Suppressor macrophage treated with lipopolysaccharide for 4 hours (primary cell): Measurements from ENCODE around the gene SLC41A3.
"Not testable (repeated sequence)": the region's sequence is repeated elsewhere in the genome, so short reads cannot be mapped to it uniquely, and the experiment has no call there.

Experiments
- DNase-seq: peaks from one replicate; pipeline ENCODE4 v3.0.0-alpha.2; 2020

Gene SLC41A3

DNA sequence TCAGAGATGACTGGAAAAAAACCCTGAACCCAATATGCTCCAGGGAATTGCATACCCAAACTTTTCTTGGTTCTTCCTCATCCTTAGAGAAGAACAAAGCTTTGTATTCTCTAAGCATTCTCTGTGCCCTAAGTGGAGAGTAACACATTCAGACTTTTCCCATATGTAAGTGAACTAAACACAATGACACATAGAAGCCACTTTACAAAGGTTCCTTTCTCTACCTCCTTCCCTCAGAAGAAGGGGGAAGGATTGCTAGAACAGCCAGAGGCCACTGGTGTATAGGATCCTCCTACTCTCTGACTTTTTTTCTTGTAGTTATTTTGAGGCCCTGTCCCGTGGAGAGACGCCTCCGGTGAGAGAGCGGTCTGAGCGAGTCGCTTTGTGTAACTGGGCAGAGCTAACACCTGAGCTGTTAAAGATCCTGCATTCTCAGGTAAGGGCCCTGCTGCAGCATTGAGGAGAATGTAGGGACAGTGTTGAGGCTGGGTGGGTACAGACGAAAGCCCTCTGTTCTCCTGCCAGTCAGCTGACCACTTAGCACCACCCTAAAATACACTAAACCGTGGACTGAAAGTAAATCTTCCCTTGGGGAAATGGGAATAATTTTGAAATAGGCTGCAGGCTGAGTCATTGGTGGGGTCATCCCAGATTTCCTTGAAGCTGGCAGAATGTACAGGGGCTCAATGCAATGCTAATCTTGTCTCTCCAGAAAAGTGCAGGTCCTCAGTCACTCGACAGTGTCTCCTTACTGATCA is 108.5 kb downstream of the SLC41A3 start:
- DNase-seq, result not testable (repeated sequence)

DNA sequence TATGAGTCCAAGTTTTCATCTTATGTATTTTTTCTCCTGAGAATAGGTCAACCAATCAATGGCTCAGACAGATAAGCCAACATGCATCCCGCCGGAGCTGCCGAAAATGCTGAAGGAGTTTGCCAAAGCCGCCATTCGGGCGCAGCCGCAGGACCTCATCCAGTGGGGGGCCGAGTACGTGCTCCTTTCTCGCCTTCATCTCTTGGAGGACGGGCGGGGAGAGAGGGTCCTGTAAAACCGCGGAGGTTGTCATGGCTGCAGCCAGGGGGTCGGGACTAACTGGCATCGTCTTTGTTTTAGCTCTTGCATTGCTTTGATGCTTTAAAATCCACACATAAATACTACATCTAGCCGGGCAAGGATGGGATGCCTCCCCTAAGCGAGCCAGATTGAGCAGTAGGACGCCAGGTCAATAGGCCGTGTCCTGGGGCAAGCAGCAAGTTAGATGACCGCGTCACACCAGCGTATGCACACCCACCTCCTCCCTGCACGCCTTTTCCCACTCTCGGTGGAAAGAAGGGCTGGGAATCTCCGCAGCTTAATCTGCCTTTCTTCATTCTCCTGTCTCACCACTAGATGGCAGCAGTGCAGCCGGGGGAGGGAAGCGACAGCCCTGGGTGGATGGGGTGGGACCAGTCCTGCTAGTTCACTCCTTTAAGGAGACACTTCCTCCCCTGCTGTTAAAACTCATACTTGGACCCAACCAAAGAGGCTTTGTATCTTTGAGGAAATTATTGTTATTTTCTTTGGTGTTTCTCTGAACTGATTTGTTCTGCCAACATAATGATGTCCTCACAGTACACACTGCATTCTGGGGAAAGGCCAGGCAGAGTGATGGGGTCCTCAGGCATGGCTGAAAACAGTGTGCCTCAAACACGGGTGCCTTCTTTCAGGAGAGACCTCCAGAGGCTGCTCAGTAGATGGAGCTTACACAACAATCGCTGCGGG is 111.7 kb downstream of the SLC41A3 start:
- DNase-seq, result peak; percentile 28

DNA sequence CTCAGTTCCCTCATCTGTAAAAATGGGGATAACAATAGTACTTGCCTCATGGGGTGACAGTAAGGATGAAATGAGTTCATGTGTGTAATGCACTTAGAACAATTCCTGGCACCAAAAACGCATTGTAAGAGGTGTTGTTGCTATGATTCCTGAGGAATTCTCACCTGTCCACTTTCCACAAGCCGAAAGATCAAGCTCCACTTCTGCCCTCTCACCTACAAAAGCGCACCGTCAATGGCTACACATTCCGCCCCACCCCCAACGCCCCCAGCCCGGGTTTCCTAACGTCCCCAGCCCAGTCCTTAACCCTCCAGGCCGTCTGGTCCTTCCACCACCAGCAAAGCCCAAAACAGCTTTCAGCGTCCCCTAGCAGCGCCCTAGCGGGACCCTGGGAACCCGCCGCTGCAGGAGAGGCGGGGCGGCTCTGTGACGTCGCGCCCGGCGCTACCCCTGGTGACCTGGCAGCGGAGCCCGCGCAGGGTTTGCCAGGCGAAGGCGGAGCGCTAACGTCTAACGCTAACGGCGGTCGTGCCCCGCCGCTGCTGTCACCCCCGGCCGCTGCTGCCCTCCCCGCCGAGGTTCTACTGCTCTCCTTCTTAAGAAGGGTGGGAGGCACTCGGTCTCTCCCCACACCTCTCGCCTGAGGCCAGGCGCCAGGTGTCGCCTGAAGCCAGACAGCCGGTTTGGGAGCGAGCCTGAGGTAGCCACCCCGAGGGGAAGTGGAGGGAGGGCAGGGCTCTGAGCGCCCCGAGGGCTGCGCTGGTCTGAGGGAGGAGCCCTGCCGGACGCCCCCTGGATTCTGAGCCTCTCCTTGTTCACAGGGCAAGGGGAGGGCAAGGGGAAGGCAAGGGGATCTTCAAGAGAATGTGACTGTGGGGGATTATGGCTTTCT is 115.0 kb downstream of the SLC41A3 start, which contains the start of gene ROPN1B:
TSS of gene ROPN1B (plus strand) at position 478 of the 892 bp plus-strand sequence. CDS start 2,877 bp downstream, outside the sequence.
- DNase-seq, result not testable (repeated sequence)

DNA sequence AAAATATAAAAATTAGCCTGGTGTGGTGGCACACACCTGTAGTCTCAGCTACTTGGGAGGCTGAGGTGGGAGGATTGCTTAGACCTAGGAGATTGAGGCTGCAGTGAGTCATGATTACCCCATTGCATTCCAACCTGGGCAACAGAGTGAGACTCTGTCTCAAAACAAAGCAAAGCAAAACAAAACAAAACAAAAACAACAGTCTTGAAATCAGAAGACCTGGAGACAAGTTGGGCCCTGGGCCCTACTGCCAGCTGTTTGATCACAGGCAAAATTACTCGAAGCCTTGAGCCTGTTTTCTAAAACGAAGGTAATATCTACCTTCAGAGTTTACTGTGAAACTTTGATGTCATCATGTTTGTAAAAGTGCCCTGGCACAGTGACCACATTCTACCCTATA is 115.8 kb downstream of the SLC41A3 start:
- not testable (repeated sequence) for DNase-seq

DNA sequence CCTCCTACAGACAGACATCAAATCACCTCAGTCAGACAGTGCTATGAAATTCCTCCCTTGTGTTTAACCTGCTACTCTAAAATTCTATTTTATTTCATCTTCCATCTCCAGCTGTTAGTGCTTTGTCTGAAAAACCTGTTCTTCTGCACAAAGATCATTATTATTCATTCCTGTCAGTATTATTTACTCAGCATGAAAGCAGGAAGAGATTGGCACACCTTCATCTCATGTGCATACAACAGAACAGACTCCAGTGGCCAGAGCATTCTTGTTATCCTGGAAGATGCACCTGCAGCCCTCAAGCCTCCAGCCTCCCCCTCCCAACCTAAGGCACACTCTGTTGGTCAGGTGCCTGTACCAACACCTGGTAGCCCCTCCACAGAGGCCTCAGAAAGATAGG is 116.8 kb downstream of the SLC41A3 start:
- DNase-seq, result no peak

DNA sequence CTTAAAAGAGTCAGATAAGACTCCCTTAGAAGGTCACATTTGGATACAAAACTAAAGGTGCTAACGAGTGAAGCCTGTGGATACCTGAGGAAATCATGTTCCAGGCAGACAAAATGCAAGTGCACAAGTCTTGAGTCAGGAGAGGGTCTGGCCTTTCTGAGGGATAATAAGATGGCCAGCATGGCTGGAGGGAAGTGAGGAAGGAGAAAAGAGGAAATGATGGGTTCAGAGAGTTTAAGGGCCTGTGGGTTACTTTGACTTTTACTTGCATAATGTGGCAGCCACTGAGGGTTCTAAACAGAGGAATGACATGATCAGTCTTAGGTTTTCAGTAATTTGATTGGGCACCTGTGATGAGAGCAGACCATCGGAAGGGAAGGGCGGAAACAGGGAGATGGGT is 118.4 kb downstream of the SLC41A3 start:
- peak; percentile 11 for DNase-seq

DNA sequence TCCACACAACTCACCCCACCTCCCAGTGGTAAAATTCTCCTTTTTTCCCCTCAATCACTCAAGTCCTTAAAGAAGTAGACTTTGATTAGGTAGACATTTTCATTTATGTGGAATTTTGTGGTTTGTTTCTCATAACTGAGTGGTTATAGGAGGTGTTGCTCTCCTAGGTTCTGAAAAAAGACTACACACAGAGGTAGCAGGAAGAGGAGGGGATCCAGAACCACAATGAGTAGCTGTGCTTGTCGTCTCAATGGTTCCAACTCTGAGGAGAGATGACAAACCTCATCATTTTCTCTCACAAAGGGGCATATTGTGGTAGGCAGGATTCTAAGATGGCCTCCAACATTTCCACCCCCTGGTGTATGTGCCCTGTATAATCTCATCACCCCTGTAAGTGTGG is 120.1 kb downstream of the SLC41A3 start:
- DNase-seq, result not testable (repeated sequence)

DNA sequence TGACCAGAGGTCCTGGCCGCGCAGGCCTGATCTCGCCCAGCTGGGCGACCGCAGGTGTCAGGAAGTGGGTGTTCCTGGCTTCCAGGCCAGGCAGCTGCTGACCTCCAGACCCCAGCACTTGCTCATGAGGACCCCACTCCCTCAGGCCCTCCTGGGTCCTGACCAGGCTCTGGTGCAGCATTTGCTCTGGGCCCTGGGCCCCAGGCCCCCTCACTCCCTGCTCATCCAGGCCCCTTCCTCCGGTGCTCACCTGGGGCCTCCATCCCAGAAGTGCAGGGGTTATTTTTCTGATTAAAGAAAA is 122.7 kb downstream of the SLC41A3 start:
- no peak for DNase-seq

DNA sequence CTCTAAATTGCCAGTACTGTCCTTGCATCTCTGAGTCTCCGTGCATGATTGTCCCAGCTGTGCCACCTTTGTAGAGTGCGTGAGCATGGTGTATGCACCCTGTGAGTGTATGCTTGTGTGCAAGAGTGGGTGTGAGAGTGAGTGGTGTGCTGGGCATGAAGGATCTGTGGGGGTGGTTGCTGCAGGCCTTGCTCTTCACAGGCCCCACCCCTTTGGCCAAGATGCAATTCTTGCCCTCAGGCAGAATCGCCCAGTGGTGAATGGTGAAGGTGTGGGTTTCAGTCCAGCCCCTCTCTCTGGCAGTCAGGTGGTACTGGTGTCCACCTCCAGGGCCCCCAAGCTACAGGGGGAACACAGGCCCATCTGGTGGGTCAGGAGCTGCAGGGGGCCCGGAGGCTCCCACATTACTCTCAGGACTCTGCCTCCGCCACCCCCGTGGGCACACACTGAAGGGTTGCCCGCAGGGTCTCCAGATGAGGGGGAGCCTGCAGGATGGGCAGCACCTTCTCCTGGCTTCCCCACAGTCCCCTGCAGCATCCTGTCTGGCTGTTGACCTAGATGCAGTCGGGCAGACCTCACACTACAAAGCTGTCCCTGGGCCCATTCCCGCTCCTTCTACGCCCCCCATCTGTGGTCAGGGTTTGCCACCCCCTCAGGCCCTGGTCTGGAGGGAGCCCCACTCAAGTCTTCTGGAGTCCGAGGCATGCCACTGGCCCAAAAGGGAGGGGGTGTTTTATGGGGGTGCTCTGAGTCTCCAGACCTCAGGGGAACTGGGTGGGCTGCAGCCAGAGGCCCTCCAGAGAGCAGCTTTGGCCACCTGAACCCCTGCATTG is 123.3 kb downstream of the SLC41A3 start:
- DNase-seq, result no peak

DNA sequence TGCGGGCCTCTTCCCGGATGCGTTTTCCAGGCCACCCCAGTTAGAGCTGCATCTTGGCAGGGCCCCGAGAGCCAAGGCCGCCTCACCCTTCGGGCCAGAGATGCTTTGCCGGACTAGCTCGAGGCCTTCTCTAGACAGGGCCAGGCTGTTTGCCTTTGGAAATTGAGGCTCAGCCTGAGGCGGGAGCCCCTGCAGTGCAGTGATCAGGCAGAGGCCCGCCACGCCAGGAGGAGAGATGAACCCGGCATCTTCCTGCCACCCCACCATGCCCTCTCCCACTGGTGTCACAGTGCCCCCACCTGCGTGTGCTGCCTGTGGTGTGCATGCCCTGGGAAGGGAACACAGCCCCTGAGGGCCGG is 123.9 kb downstream of the SLC41A3 start:
- no peak for DNase-seq

DNA sequence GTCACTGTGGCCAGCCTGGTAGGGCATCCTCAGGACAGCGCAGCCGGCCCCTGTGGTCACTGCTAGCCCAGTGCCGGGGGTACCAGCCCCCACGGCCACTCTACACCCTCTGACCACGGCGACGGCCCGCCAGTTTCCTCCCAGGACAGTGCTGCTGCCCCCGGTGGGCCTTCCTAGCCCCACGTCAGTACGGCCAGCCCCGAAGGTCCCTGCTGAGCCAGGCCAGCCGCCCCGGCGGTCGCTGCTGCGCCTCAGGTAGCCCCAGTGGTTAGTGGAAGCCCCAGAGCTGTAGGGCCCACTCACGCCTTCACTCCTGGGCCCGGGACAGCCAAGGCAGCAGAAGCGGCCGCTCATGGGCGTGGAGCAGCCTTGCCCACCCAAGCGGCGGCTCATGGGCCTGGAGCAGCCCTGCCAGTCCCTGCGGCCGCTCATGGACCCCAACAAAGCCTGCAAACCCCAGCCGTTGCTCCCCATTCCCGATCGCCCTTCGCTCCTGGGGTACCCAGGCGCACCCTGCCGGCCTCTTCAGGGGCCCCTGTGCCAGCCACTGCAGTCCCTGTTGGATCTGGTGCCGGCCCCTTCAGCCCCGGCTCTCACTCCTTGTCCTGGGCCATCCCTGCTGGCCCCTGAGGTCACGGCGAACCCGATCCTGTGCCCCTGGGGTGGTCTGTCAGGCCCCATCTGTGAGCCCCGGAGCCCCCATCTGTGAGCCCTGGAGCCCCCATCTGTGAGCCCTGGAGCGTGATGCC is 124.4 kb downstream of the SLC41A3 start:
- no peak for DNase-seq

DNA sequence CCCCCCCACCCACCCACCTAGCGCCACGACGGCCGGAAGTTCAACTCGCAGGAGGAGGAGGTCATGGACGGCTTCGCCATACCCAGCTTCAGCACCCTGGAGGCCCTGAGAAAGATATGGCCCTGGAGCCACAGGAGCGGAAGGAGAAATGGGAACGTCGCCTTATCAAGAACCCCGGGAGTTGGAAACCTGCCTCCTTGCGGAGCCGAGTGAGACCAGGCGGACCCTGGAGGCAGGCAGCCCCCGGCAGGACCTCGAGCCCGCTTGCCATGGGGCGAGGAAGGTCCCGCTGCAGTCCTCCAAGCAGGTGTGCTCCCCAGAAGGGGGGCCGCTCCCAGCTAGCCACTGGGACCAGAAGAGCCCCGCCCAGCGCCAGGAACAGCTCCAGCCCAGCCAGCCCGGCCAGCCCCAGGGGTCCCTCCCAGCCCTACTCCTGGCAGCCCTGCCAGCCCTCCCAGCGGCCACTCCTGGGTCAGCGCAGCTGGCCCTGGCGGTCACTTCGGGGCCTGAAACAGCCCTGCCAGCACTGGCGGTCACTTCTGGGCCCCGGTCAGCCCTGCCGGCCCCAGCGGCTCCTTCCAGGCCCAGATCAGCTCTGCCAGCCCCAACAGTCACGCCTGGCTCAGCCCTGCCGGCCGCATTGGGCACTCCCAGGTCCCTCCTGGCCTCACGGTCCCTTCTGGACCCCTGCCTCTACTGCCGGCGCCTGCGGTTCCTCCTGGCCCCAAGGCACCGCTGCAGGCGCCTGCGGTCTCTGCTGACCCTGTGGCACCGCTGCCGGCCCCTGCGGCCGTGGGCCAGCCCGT is 125.2 kb downstream of the SLC41A3 start:
- DNase-seq, result no peak

DNA sequence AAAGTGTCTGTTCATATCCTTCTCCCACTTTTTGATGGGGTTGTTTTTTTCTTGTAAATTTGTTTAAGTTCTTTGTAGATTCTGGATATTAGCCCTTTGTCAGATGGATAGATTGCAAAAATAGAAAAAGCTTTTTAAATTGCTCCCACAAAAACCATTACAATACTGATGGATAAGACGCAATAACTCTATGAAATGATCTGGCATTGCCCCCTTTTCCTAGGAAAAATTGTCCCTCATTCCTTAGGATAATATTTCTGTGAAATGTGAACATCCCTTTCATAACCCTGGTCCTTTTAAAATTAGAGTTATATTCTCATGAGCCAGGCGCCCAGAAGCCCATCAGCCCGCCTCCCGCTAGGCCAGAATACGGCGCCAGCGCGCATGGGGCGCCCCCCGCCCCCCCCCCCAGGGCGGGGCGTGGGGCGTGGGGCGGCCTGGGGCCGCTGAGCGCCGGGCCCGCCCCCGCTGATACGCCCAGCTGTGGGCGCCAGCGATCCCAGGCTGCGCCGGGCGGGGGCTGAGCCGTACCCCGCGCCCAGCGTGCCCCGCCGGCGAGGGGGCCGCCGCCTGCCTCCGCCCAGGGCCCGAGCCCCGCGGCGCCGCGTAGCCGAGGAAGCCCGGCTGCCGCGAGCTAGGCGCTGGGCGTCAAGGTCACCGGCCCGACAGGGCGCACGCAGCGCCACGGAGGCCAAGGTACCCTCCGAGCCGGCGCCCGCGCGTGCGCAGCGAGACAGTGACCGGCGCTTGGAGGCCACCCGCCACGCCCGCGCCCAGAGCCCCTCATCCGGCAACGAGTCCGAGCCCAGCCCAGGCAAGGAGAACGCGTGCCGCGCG is 126.0 kb downstream of the SLC41A3 start:
- DNase-seq, result no peak

DNA sequence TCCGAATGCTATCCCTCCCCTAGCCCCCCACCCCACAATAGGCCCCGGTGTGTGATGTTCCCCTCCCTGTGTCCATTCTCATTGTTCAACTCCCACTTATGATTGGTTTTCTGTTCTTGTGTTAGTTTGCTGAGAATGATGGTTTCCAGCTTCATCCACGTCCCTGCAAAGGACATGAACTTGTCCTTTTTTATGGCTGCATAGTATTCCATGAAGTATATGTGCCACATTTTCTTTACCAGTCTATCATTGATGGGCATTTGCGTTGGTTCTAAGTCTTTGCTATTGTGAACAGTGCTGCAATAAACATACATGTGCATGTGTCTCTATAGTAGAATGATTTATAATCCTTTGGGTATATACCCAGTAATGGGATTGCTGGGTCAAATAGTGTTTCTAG is 126.9 kb downstream of the SLC41A3 start:
- not testable (repeated sequence) for DNase-seq
